H9 (cell line): ENCODE measurements around the gene GABRB1. TPM values are rescaled to one million over a fixed set of nuclear protein-coding genes. Genes with fewer than 3 reads are reported as not detected.

Source experiments
- DNase-seq: peaks from one replicate; pipeline ENCODE4 v3.0.0-alpha.2; 2017
- H2AFZ ChIP-seq: one replicate; pipeline ENCODE4 v1.6.1; 2013; ENCODE audit warnings: mild to moderate bottlenecking, low read length, control low read depth, moderate library complexity
- H2AK5ac ChIP-seq: 2 replicates; pipeline ENCODE4 v1.6.1; 2013; ENCODE audit warnings: low read length, control low read depth, mixed read lengths; ENCODE audit not compliant: insufficient read length
- H2BK120ac ChIP-seq: one replicate; pipeline ENCODE4 v1.6.1; 2013; ENCODE audit warnings: low read depth, mild to moderate bottlenecking, low read length, control low read depth, inconsistent platforms; ENCODE audit not compliant: poor library complexity, severe bottlenecking
- H2BK12ac ChIP-seq: 2 replicates; pipeline ENCODE4 v1.6.1; 2013; ENCODE audit warnings: low read length, control low read depth, mixed read lengths, low read depth; ENCODE audit not compliant: insufficient read length
- H2BK15ac ChIP-seq: 2 replicates; pipeline ENCODE4 v1.6.1; 2013; ENCODE audit warnings: low read depth, low read length, control low read depth
- H2BK20ac ChIP-seq: one replicate; pipeline ENCODE4 v1.6.1; 2013; ENCODE audit warnings: low read depth, mild to moderate bottlenecking, low read length, control low read depth, inconsistent platforms; ENCODE audit not compliant: poor library complexity, severe bottlenecking
- H2BK5ac ChIP-seq: 2 replicates; pipeline ENCODE4 v1.6.1; 2013; ENCODE audit warnings: low read length, control low read depth, mixed read lengths; ENCODE audit not compliant: insufficient read length
- H3K14ac ChIP-seq: 2 replicates; pipeline ENCODE4 v1.6.1; 2013; ENCODE audit warnings: low read length, control low read depth; ENCODE audit not compliant: insufficient read depth
- H3K18ac ChIP-seq: 2 replicates; pipeline ENCODE4 v1.6.1; 2013; ENCODE audit warnings: low read depth, mild to moderate bottlenecking, mixed read lengths, low read length, control low read depth; ENCODE audit not compliant: insufficient read length
- H3K23ac ChIP-seq: 2 replicates; pipeline ENCODE4 v1.6.1; 2013; ENCODE audit warnings: low read length, control low read depth, mixed read lengths, low read depth; ENCODE audit not compliant: insufficient read length
- H3K23me2 ChIP-seq: 2 replicates; pipeline ENCODE4 v1.6.1; 2013; ENCODE audit warnings: low read depth, mild to moderate bottlenecking, mixed read lengths, low read length, control low read depth; ENCODE audit not compliant: insufficient read length, poor library complexity, severe bottlenecking
- H3K27ac ChIP-seq: 2 replicates; pipeline ENCODE4 v1.5.1; 2013; ENCODE audit warnings: low read length, control low read depth, mixed read lengths, low read depth; ENCODE audit not compliant: insufficient read length
- H3K27me3 ChIP-seq: 2 replicates; pipeline ENCODE4 v1.6.1; 2013; ENCODE audit warnings: low read length, control low read depth, inconsistent platforms; ENCODE audit not compliant: insufficient read depth
- H3K4ac ChIP-seq: 2 replicates; pipeline ENCODE4 v1.6.1; 2013; ENCODE audit warnings: low read depth, mild to moderate bottlenecking, control low read depth, inconsistent platforms, low read length, moderate library complexity
- H3K4me1 ChIP-seq: 2 replicates; pipeline ENCODE4 v1.6.1; 2013; ENCODE audit warnings: low read length, control low read depth, inconsistent platforms; ENCODE audit not compliant: insufficient read depth
- H3K4me2 ChIP-seq: 2 replicates; pipeline ENCODE4 v1.6.1; 2013; ENCODE audit warnings: low read length, control low read depth, mixed read lengths; ENCODE audit not compliant: insufficient read length, insufficient read depth
- H3K56ac ChIP-seq: 2 replicates; pipeline ENCODE4 v1.6.1; 2013; ENCODE audit warnings: low read depth, mild to moderate bottlenecking, mixed read lengths, low read length, control low read depth; ENCODE audit not compliant: insufficient read length
- H3K79me1 ChIP-seq: 2 replicates; pipeline ENCODE4 v1.6.1; 2013; ENCODE audit warnings: low read depth, mild to moderate bottlenecking, moderate library complexity, low read length, control low read depth, inconsistent platforms; ENCODE audit not compliant: insufficient read depth, poor library complexity, severe bottlenecking
- H3K79me2 ChIP-seq: 2 replicates; pipeline ENCODE4 v1.6.1; 2013; ENCODE audit warnings: low read length, control low read depth, inconsistent platforms; ENCODE audit not compliant: insufficient read depth
- H3K9ac ChIP-seq: 2 replicates; pipeline ENCODE4 v1.6.1; 2013; ENCODE audit warnings: low read length, control low read depth, mixed read lengths; ENCODE audit not compliant: insufficient read length; ENCODE audit errors: extremely low read depth
- H3K9me3 ChIP-seq: one replicate; pipeline ENCODE4 v1.6.1; 2013; ENCODE audit warnings: low read depth, low read length, inconsistent platforms; ENCODE audit not compliant: control insufficient read depth
- H3T11ph ChIP-seq: one replicate; pipeline ENCODE4 v1.6.1; 2013; ENCODE audit warnings: mild to moderate bottlenecking, low read length, control low read depth, inconsistent platforms
- H4K20me1 ChIP-seq: one replicate; pipeline ENCODE4 v1.6.1; 2013; ENCODE audit not compliant: control insufficient read depth, insufficient read length, insufficient read depth
- H4K5ac ChIP-seq: 2 replicates; pipeline ENCODE4 v1.6.1; 2013; ENCODE audit warnings: low read depth, mild to moderate bottlenecking, mixed read lengths, low read length, control low read depth; ENCODE audit not compliant: insufficient read length
- H4K8ac ChIP-seq: replicated peaks from 2 replicates; pipeline ENCODE4 v1.6.1; 2013; ENCODE audit warnings: low read length, control low read depth, mixed read lengths, low read depth; ENCODE audit not compliant: insufficient read length
- H4K91ac ChIP-seq: 2 replicates; pipeline ENCODE4 v1.6.1; 2013; ENCODE audit warnings: low read depth, mild to moderate bottlenecking, moderate library complexity, mixed read lengths, low read length, control low read depth; ENCODE audit not compliant: insufficient read length
- H3K27ac Mint-ChIP-seq, 3 experiments: 2 replicates in 2 of 3; 3 replicates in 1 of 3; pipeline ENCODE4 v1.8.0; 2020 to 2021; ENCODE audit warnings: mixed read lengths in 3 of 3, mild to moderate bottlenecking in 1 of 3, moderate library complexity in 1 of 3
- H3K27me3 Mint-ChIP-seq: 2 replicates; pipeline ENCODE4 v1.8.0; 2021; ENCODE audit warnings: low read depth, mild to moderate bottlenecking, moderate library complexity, mixed read lengths
- H3K36me3 Mint-ChIP-seq, 3 experiments: 2 replicates in 2 of 3; 3 replicates in 1 of 3; pipeline ENCODE4 v1.8.0; 2020 to 2021; ENCODE audit warnings: low read depth in 3 of 3, mixed read lengths in 3 of 3; ENCODE audit not compliant: insufficient read depth in 1 of 3
- H3K4me1 Mint-ChIP-seq, 2 experiments: 2 replicates each; pipeline ENCODE4 v1.8.0; 2020; ENCODE audit warnings: mixed read lengths in 2 of 2
- H3K4me3 Mint-ChIP-seq, 2 experiments: 2 replicates in 1 of 2; 3 replicates in 1 of 2; pipeline ENCODE4 v1.8.0; 2020 to 2021; ENCODE audit warnings: mild to moderate bottlenecking in 2 of 2, mixed read lengths in 2 of 2, moderate library complexity in 1 of 2
- H3K9me3 Mint-ChIP-seq, 2 experiments: 2 replicates in 1 of 2; 3 replicates in 1 of 2; pipeline ENCODE4 v1.8.0; 2020; ENCODE audit warnings: mild to moderate bottlenecking in 2 of 2, mixed read lengths in 2 of 2, moderate library complexity in 1 of 2
- WGBS: extraction: QIAGEN DNeasy Blood & Tissue Kit; methylation state at CpG from one replicate; pipeline ENCODE4 v1.1.7; 2013; ENCODE audit warnings: missing lambda C conversion rate, low lambda C conversion rate, mixed read lengths; ENCODE audit not compliant: insufficient read length; ENCODE audit errors: extremely low coverage; 5-methylcytosine and 5-hydroxymethylcytosine counted together
- total RNA-seq: library from RNA; stranded (reverse); gene quantifications from 2 replicates; pipeline ENCODE4 v1.2.1, GENCODE V29; 2021
- TF ChIP-seq, protein P1 (sequence below): fragments of 200-600 bp; sonication (generic); conservative IDR thresholded peaks from 3 replicates; pipeline ENCODE4 v1.8.0; 2021; ENCODE audit warnings: antibody characterized with exemption, mild to moderate bottlenecking

Gene GABRB1
- total RNA-seq, 1 experiment from 2014 or later, result 0.39 TPM

DNA sequence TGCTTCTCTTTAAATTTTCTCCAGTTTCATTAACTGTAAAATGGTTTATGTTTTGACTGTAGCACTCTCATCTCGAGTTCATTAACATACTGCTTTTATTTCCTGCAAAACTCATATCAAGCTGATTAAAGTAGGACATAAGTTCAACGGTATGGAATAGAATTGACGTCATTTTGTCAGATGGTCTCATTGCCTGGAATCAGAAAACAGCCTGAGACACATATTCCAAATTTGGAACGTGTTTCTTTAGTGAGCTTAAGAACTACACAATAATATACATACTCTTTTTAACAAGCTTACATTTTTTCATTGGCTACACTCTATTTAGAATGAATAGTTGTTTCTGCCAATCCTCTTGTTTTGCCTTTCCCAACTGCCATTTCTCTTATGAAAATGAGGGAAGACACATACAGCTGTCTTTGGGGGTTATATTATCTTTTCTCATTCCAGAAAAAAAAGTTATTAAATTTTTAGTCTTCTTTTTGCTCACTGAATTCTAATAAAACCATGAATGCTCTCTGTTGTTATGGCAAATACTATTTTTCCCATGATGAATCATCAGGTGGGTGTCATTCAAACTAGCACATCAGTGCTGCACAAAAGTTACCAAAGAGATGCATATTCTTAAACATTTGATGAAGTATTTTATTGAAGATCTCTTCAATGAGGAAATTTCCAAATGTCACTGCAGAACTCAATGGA, 162.8 kb downstream of the GABRB1 start:
- Histone ChIP-seq H3K9ac (no peak overlapping the region), H2BK20ac (no peak overlapping the region), H3K27me3 (no peaks in the 10 kb centered on the region), H3T11ph (no peak overlapping the region), H2AK5ac (no peak overlapping the region), H3K4me1 (no peaks in the 10 kb centered on the region), H3K23ac (no peak overlapping the region), H2BK5ac (no peak overlapping the region), H3K79me2 (no peaks in the 10 kb centered on the region), H4K8ac (no peak overlapping the region), H4K91ac (no peak overlapping the region), H3K9me3 (no peaks in the 10 kb centered on the region), H3K18ac (no peak overlapping the region), H4K20me1 (no peaks in the 10 kb centered on the region), H2BK15ac (no peak overlapping the region), H3K4ac (no peak overlapping the region), H2BK12ac (no peak overlapping the region), H3K56ac (no peak overlapping the region), H3K27ac (no peak overlapping the region), H4K5ac (no peak overlapping the region), H3K14ac (no peak overlapping the region), H2AFZ (no peak overlapping the region), H3K4me2 (no peak overlapping the region), H2BK120ac (no peak overlapping the region), H3K23me2 (no peaks in the 10 kb centered on the region), H3K79me1 (no peaks in the 10 kb centered on the region)
- DNase-seq, result no peak
- WGBS, result no CpG with 5 or more reads among the region's 4 CpGs
- Mint-ChIP-seq H3K36me3 (no peaks in the 10 kb centered on the region; a peak in 1 of 7 replicates), H3K4me3 (no peak overlapping the region), H3K9me3 (no peaks in the 10 kb centered on the region), H3K4me1 (peaks cover 2 to 4% of the 10 kb centered on the region in 2 experiments), H3K27ac (no peak overlapping the region), H3K27me3 (no peaks in the 10 kb centered on the region)
- TF ChIP-seq, protein P1, sequence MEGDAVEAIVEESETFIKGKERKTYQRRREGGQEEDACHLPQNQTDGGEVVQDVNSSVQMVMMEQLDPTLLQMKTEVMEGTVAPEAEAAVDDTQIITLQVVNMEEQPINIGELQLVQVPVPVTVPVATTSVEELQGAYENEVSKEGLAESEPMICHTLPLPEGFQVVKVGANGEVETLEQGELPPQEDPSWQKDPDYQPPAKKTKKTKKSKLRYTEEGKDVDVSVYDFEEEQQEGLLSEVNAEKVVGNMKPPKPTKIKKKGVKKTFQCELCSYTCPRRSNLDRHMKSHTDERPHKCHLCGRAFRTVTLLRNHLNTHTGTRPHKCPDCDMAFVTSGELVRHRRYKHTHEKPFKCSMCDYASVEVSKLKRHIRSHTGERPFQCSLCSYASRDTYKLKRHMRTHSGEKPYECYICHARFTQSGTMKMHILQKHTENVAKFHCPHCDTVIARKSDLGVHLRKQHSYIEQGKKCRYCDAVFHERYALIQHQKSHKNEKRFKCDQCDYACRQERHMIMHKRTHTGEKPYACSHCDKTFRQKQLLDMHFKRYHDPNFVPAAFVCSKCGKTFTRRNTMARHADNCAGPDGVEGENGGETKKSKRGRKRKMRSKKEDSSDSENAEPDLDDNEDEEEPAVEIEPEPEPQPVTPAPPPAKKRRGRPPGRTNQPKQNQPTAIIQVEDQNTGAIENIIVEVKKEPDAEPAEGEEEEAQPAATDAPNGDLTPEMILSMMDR, result no peak
